Body of pancreas (tissue), 4 donors: ENCODE measurements around the gene CPN1.

ENCODE experiments used
- POLR2A ChIP-seq, 3 donors: fragments of 450-650 bp; IDR thresholded peaks; one replicate each; pipeline ENCODE4 v1.6.1; 2016; ENCODE audit warnings: antibody characterized with exemption in 3 of 3, mild to moderate bottlenecking in 2 of 3
- TF ChIP-seq, protein P1 (sequence below), 7 experiments: fragments of 450-650 bp in 4 of 7; fragments of 200-600 bp in 3 of 7; sonication (generic) in 3 of 7; IDR thresholded peaks; one replicate each; pipeline ENCODE4 v1.5.1; 2016 to 2019; ENCODE audit warnings: antibody characterized with exemption in 7 of 7

DNA sequence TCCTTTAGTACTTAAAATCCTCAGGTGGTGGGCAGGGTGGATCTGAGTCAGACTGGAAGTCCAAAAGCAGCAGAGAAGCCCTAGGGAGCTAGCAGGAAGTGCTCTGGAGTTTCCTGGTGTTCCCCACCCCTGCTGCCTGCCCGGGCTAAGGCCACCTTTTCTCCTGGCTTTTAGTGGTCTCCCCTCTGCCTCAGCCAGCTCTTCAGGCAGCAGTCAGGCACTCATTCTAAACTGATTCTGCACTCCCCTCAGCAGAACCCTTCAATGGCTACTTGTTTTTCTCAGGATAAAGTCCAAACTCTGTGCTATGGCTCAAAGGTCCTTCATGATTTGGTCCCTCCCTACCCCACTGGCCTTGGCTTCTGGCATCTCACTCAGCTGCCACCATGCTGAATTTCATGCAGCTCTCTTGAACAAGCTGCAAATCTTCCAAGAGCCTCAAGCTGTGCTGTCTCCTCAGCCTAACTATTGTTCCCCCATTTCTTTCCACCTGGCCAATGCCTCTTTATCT lies 43.1 kb downstream of the CPN1 start:
- no peak for TF ChIP-seq POLR2A (IDR thresholded peaks at IDR 0.05)
- TF ChIP-seq, protein P1, sequence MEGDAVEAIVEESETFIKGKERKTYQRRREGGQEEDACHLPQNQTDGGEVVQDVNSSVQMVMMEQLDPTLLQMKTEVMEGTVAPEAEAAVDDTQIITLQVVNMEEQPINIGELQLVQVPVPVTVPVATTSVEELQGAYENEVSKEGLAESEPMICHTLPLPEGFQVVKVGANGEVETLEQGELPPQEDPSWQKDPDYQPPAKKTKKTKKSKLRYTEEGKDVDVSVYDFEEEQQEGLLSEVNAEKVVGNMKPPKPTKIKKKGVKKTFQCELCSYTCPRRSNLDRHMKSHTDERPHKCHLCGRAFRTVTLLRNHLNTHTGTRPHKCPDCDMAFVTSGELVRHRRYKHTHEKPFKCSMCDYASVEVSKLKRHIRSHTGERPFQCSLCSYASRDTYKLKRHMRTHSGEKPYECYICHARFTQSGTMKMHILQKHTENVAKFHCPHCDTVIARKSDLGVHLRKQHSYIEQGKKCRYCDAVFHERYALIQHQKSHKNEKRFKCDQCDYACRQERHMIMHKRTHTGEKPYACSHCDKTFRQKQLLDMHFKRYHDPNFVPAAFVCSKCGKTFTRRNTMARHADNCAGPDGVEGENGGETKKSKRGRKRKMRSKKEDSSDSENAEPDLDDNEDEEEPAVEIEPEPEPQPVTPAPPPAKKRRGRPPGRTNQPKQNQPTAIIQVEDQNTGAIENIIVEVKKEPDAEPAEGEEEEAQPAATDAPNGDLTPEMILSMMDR (IDR thresholded peaks at IDR 0.05) = no peak
